ENCODE results near the gene IDUA.

DNA sequence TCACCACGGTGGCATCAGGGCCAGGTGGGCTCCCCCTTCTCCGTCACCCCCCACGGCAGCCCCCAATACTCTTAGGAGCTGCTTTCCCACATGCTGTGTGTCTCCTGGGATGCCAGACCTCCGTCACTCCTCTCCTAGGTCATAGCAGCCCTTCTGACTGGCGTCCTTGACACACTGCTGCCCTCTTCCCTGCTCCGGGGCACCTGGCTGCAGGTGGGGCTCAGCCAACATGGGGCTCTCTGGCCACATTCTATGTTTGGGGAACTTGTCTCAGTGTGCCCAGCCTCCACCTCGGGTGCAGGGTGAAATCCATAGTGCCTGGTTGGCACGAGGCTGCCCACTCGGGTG is 40.8 kb upstream of the IDUA start:
- TF ChIP-seq CTBP1 (IDR thresholded peaks at IDR 0.05; ENCODE audit: borderline replicate concordance) (no peak), BHLHE40 (IDR thresholded peaks at IDR 0.05; ENCODE audit: borderline replicate concordance) (no peak), ELF4 (IDR thresholded peaks at IDR 0.05) (no peak), HDGF (IDR thresholded peaks at IDR 0.05; ENCODE audit: borderline replicate concordance) (no peak), ARNT (IDR thresholded peaks at IDR 0.05) (no peak), SP1 (IDR thresholded peaks at IDR 0.05) (no peak), SUZ12 (IDR thresholded peaks at IDR 0.05) (no peak), FOXM1 (IDR thresholded peaks at IDR 0.05; ENCODE audit: borderline replicate concordance) (no peak)
